SHP77 (cell line): ENCODE measurements around the gene MCC.
"Not testable (repeated sequence)": the region's sequence is repeated elsewhere in the genome, so short reads cannot be mapped to it uniquely, and the experiment has no call there.

Source experiments
- DNase-seq, 2 experiments: peaks; one replicate each; lab custom pipeline; 2025; lab: John Stamatoyannopoulos, UW

MCC gene

DNA sequence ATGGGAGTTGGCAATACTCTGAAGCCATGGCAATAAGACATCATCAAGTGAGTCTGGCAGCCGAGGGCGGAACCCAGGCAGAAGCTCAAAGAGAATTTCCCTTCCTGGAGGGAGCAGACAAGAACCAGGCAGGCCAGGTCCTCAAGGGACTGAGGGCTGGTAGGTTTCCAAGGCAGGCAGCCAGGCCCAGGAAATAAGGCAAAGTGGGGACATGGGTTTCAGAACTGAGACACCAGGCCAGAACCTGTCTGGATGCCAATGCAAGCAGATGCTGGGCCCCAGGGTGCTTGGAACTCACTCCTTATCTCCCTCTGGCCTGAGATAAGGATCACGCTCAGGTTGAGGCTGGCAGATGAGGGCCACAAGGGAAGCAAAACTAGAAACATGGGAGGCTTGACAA, 62.3 kb downstream of the MCC start:
- no peak for DNase-seq

- DNase-seq: no peak
Observed at GRCh38 chr5:113421693-113422092, 66.6 kb downstream of the MCC start.

GRCh38 chr5:113405530-113405929, 82.7 kb downstream of the MCC start:
- no peak for DNase-seq

DNA sequence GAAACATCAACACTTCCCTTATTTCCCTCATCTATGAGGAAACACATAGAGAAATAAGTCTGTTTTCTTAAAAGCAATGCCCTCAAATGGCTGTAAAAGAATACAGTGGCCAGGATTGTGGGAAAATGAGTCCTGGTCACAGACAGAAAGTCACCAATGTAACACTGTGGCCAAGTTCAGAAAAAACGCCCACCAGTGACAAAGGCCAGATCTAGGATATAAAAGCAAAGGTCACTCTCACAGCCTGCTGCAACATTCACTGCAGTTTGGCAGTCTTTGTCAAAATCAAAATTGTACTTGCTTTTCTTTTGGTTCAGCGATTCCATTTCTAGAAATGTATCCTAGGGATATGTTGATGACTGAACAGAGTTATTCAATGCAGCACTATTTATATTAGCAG, 84.0 kb downstream of the MCC start:
- DNase-seq: no peak

GRCh38 chr5:113397986-113398385, 90.3 kb downstream of the MCC start:
- not testable (repeated sequence) for DNase-seq

GRCh38 chr5:113397046-113397445, 91.2 kb downstream of the MCC start:
- no peak for DNase-seq

- DNase-seq: no peak
Observed at GRCh38 chr5:113394658-113395057, 93.6 kb downstream of the MCC start.

GRCh38 chr5:113390224-113390623, 98.0 kb downstream of the MCC start:
- DNase-seq: no peak

DNA sequence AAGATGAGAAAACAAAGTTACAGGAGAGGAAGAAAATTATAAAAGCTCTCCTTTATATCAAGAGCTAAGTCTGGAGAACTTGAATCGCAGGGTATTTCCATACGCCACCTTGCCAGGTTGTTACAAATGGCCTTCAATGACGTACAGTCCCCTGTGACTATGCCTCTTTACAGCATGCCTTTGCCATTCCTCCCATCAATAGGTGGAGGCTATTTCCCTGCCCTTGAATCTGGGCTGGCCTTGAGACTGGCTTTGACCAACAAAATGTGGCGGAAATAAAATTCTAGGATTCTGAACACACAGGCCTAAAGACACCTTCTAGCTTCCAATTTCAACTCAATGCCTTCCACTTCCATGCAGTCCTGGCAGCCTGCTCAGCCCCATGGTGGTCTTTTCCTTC, 99.1 kb downstream of the MCC start:
- no peak for DNase-seq

DNA sequence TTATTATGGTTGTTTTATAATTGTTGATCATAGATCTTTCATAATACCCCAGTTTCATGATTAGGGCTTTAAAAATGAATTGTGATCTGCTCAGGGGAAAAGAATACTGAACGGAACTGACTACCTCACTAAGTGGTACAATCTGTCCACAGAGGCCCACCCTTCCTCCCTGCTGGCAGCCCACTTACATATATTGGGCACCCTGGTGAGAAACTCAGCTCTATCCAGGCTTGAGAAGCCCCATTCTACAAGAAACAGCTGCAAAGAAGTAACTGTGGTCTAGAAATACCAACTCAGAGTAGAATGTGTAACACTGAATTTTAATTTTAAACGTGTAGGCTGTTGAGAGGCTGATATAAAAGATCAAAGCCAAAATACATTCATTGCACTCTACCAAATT, 100.4 kb downstream of the MCC start:
- no peak for DNase-seq

GRCh38 chr5:113384782-113385285, 103.4 kb downstream of the MCC start:
- no peak for DNase-seq

- DNase-seq: no peak
Observed at GRCh38 chr5:113382731-113383130, 105.5 kb downstream of the MCC start.

DNA sequence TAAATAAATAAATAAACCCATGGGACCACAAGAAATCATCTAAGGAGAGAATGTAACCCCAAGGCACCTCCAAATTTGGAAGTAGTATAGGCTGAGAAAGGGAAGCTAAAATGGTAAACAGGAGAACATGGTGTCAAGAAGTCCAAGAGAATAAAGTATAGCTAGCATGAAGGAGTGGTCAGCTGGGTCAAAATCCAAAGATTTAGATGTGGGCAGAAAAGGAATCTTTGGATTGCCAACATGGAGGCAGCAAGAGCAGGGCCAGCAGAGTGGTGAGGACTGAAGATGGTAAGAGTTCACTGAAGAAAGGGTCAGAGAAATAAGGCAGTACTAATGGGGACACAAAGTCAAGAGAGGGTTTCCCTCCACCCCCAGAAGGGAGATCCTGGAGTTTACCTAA, 106.5 kb downstream of the MCC start:
- DNase-seq: no peak

GRCh38 chr5:113380807-113381326, 107.4 kb downstream of the MCC start:
- no peak for DNase-seq

GRCh38 chr5:113379936-113380806, 108.1 kb downstream of the MCC start:
- no peak for DNase-seq

DNA sequence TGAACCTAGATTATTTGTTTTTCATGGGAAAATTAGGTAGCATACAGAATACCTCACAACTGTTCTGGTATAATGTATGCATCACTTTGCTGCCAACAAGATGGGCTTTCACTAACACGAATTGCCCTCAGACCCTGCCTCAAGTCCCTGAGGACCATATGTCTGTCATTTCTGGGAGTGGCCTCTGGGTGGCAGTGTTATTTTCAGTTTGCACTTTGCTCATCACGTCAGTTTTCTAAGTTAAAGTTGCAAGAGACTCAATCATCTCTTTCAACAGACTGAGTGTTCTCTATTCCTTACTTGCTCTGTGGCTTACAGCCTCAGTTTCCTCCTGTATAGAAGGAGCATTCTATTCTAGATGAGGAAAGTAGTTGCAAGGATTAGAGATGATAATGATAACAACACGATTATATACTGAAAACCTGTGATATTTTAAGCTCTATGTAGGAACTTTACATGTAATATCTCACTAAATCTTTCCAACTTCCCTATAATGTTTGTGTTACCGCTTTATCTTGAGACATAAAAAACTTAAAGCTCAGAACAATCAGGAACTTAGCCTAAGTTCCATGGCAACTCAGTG, 109.2 kb downstream of the MCC start:
- DNase-seq: peak; percentile 23 to 35

DNA sequence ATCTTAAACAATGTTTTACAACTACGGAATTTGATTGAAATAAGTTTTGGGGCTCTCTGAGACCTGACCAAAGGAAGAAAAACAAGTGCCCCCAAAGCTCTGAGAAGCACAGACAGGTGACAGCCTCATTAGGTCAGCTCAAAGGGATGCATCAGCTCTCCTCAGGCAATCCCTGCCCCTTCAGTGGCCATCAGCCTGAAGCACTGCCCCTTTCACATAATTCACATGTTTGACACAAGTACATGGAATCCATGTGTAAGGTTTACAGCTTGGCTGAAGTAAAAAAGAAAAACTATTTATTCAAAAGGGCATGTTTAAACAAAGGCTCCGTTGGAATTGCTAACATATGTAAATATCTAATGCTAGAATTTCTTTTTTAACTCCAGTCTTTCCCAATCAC, 109.7 kb downstream of the MCC start:
- DNase-seq: no peak

DNA sequence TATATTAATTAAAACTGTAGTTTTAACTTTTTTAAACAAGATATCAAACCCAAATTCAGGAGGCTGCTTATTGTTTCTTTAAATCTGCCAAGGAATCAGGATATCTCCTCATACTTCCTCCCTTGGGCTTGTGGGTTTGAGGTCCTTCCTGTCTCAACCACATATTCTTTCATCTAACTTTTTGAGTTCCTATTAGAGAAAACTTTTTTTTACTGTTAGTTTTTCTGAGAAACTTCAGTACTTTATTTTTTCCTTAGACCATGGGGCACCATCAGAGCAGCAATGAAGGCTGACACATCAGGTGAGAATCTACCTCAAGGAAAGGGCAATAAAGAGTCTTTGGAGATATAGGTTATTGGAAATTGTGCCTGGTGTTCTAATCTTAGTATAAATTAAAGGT, 110.2 kb downstream of the MCC start:
- DNase-seq: no peak

DNA sequence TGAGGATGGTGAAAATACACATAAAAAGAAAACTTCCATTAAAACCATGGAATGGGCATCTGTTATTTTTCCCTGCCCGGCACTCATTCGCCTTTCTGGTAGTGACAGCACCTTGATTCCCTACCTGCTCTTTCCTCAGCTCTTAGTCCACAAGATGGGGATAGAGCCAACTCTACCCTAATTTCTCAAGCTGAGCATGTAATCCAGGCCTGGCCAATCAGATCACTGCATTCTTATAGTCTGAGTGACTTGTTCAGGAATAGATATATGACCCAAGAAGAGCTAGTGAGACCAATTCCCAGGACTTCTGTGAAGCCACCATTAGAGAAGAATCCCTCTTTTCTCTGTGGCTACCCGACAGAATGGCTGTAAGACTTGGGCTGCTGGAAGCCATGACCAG, 111.6 kb downstream of the MCC start:
- DNase-seq: no peak

DNA sequence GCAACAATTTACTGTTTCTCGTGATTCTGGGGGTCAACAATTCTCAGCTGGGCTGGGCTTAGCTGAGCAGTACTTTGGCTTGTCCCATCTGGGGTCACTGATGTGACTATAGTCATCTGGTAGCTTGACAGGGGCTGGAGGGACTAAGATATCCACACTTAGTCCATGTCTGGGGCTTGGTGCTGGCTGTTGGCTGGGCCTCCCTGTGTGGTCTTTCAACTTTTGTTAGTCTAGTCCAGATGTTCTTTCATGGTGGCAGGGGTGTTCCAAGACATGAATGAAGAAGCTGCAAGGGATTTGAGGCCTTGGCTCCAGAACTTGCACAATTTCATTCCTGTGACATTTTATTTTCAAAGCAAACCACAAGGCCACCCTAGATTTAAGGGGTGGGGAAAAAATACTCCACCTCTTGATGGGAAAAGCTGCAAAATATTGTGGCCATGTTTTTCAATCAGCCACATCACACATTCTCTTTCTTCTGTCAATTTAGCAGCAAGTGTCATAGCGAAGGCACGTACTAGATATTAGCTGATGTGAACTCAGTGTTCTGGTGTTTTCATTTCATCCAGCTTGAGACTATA, 112.7 kb downstream of the MCC start:
- DNase-seq: no peak

DNA sequence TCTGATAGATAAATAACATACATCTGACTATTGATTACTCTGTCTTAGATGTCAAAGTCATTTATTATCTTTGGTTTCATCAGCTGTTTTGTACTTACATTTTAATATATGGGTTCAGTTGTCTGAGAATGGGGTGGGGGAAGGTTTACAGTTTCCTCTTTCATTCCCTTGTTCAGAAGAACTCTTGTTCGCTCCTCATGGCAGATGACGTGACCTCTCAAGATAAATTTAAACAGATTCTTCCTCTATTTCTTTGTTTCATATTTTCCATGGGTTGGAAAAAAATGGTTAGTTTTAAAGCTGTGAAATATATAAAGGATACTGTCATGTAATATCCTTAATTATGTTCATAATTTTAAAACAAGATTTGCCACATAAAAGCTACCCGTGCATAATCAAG, 114.8 kb downstream of the MCC start:
- DNase-seq: no peak

GRCh38 chr5:113371721-113372196, 116.5 kb downstream of the MCC start:
- DNase-seq: no peak

DNA sequence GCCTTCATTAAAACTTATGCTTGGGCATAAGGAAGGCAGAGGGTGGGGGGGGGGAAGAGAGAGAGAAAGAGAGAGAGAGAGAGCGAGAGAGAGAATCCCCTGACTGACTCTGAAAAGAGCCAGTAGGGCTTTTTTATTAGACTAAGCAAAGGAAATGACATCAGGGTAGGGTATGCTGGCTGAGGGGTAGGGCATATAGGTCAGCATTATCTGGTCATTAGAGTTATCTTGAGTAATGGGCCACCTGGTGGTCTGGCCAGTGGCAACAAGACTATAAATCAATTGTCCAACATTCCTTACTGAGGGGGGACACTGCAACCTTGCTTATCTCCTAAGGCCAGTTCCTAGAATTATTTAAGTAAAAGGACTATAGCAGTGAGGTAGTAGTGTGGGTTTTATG, 120.7 kb downstream of the MCC start:
- no peak for DNase-seq
